ENCODE measurements around the gene TMC5.

TMC5 gene

GRCh38 chr16:19505600-19506303 lies 88.1 kb downstream of the TMC5 start:
- no peak for TF ChIP-seq EZH2phosphoT487 (conservative IDR thresholded peaks at IDR 0.05; ENCODE audit: low read length)
- TF ChIP-seq, protein P1, sequence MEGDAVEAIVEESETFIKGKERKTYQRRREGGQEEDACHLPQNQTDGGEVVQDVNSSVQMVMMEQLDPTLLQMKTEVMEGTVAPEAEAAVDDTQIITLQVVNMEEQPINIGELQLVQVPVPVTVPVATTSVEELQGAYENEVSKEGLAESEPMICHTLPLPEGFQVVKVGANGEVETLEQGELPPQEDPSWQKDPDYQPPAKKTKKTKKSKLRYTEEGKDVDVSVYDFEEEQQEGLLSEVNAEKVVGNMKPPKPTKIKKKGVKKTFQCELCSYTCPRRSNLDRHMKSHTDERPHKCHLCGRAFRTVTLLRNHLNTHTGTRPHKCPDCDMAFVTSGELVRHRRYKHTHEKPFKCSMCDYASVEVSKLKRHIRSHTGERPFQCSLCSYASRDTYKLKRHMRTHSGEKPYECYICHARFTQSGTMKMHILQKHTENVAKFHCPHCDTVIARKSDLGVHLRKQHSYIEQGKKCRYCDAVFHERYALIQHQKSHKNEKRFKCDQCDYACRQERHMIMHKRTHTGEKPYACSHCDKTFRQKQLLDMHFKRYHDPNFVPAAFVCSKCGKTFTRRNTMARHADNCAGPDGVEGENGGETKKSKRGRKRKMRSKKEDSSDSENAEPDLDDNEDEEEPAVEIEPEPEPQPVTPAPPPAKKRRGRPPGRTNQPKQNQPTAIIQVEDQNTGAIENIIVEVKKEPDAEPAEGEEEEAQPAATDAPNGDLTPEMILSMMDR (IDR thresholded peaks at IDR 0.05; ENCODE audit: insufficient read depth, low read length, poor library complexity, severe bottlenecking): no peak
- Histone ChIP-seq H3K9me2 (replicated peaks; ENCODE audit: insufficient read depth, low read length) (no peaks in the 10 kb centered on the region), H3K4me3 (ENCODE audit: insufficient read depth, low read length, poor library complexity, severe bottlenecking) (no peak overlapping the region), H3K79me2 (ENCODE audit: insufficient read depth, low read length) (no peaks in the 10 kb centered on the region), H3K4me2 (ENCODE audit: low read depth, low read length, poor library complexity, severe bottlenecking) (no peak overlapping the region), H4K20me1 (ENCODE audit: low read depth, low read length) (no peaks in the 10 kb centered on the region), H3K36me3 (ENCODE audit: low read length) (peaks cover 21% of the 10 kb centered on the region), H3K27me3 (ENCODE audit: low read length) (no peaks in the 10 kb centered on the region), H3K9me3 (ENCODE audit: insufficient read depth, low read length) (no peaks in the 10 kb centered on the region), H3K9ac (ENCODE audit: low read length) (no peak overlapping the region), H3K27ac (ENCODE audit: low read depth, low read length) (no peak overlapping the region), H2AFZ (ENCODE audit: low read depth, low read length, severe bottlenecking) (no peak overlapping the region), H3F3A (ENCODE audit: insufficient read depth) (no peaks in the 10 kb centered on the region)

DNA sequence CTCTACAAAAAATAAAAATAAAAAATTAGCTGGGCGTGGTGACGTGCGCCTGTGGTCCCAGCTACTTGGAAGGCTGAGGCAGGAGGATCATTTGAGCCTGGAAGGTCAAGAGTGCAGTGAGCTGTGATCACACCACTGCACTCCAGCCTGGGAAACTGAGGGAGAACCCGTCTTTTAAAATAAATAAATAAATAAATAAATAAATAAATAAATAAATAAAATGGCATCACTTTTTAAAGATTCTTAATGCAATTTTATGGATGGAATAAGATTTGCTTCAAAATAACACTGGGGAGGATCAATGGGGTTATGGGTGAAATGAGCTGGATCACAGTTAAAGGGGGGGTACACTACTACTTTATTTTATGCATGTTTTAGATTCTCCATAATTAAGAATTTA lies 89.3 kb downstream of the TMC5 start:
- Histone ChIP-seq H3K36me3 (ENCODE audit: low read length) (peaks cover 19% of the 10 kb centered on the region), H3K27me3 (ENCODE audit: low read length) (no peaks in the 10 kb centered on the region), H3K27ac (ENCODE audit: low read depth, low read length) (no peak overlapping the region), H3K9me2 (replicated peaks; ENCODE audit: insufficient read depth, low read length) (no peaks in the 10 kb centered on the region), H3K4me2 (ENCODE audit: low read depth, low read length, poor library complexity, severe bottlenecking) (no peak overlapping the region), H2AFZ (ENCODE audit: low read depth, low read length, severe bottlenecking) (no peak overlapping the region), H3K9ac (ENCODE audit: low read length) (no peak overlapping the region), H3F3A (ENCODE audit: insufficient read depth) (no peaks in the 10 kb centered on the region), H4K20me1 (ENCODE audit: low read depth, low read length) (no peaks in the 10 kb centered on the region), H3K9me3 (ENCODE audit: insufficient read depth, low read length) (no peaks in the 10 kb centered on the region), H3K4me3 (ENCODE audit: insufficient read depth, low read length, poor library complexity, severe bottlenecking) (no peak overlapping the region), H3K79me2 (ENCODE audit: insufficient read depth, low read length) (no peaks in the 10 kb centered on the region)
- TF ChIP-seq, protein P1 (IDR thresholded peaks at IDR 0.05; ENCODE audit: insufficient read depth, low read length, poor library complexity, severe bottlenecking): no peak
- no peak for TF ChIP-seq EZH2phosphoT487 (conservative IDR thresholded peaks at IDR 0.05; ENCODE audit: low read length)

- H3K27me3 ChIP-seq (ENCODE audit: low read length): no peaks in the 10 kb centered on the region
- no peaks in the 10 kb centered on the region for H3K79me2 ChIP-seq (ENCODE audit: insufficient read depth, low read length)
- H3K27ac ChIP-seq (ENCODE audit: low read depth, low read length): no peak overlapping the region
- no peak overlapping the region for H2AFZ ChIP-seq (ENCODE audit: low read depth, low read length, severe bottlenecking)
- no peaks in the 10 kb centered on the region for H4K20me1 ChIP-seq (ENCODE audit: low read depth, low read length)
- no peak overlapping the region for H3K9ac ChIP-seq (ENCODE audit: low read length)
- no peaks in the 10 kb centered on the region for H3K9me2 ChIP-seq (replicated peaks; ENCODE audit: insufficient read depth, low read length)
- H3K4me3 ChIP-seq (ENCODE audit: insufficient read depth, low read length, poor library complexity, severe bottlenecking): no peak overlapping the region
- no peaks in the 10 kb centered on the region for H3K9me3 ChIP-seq (ENCODE audit: insufficient read depth, low read length)
- TF ChIP-seq, protein P1 (IDR thresholded peaks at IDR 0.05; ENCODE audit: insufficient read depth, low read length, poor library complexity, severe bottlenecking): no peak
- no peak for TF ChIP-seq EZH2phosphoT487 (conservative IDR thresholded peaks at IDR 0.05; ENCODE audit: low read length)
- no peak overlapping the region for H3K4me2 ChIP-seq (ENCODE audit: low read depth, low read length, poor library complexity, severe bottlenecking)
- peaks cover 18% of the 10 kb centered on the region for H3K36me3 ChIP-seq (ENCODE audit: low read length)
- no peaks in the 10 kb centered on the region for H3F3A ChIP-seq (ENCODE audit: insufficient read depth)
These were observed 90.2 kb downstream of the TMC5 start for GRCh38 chr16:19507867-19508266.

All from SU-DHL-6 (cell line).